Thoracic aorta (tissue), 2 donors: ENCODE data around the gene DNASE1L1. TPM values are rescaled to one million over a fixed set of nuclear protein-coding genes. Genes with fewer than 3 reads are reported as not detected.

ENCODE experiments used
- ATAC-seq: fragments of 150-250 bp; one replicate; pipeline ENCODE4 v1.8.0; 2017; ENCODE audit warnings: low read depth; ENCODE audit not compliant: insufficient number of reproducible peaks, low FRiP score
- DNase-seq: peaks from one replicate; pipeline ENCODE4 v3.0.0-alpha.2; 2020; ENCODE audit warnings: low spot score
- H3K27ac ChIP-seq, 2 donors: fragments of 200-600 bp; sonication (generic); 1 replicate in 1 of 2; 2 replicates in 1 of 2; pipeline ENCODE4 v1.5.1; 2016; ENCODE audit warnings: mild to moderate bottlenecking in 2 of 2, moderate library complexity in 2 of 2
- H3K27me3 ChIP-seq: fragments of 200-600 bp; sonication (generic); replicated peaks from 2 replicates; pipeline ENCODE4 v1.6.0; 2016; ENCODE audit warnings: mild to moderate bottlenecking; ENCODE audit not compliant: insufficient read depth
- H3K36me3 ChIP-seq: fragments of 200-600 bp; sonication (generic); one replicate; pipeline ENCODE4 v1.5.1; 2016
- H3K4me1 ChIP-seq, 2 donors: fragments of 200-600 bp; sonication (generic); 1 replicate in 1 of 2; 2 replicates in 1 of 2; pipeline versions ENCODE4 v1.5.1 to v1.6.0; 2016; ENCODE audit warnings: low read depth in 2 of 2, mild to moderate bottlenecking in 1 of 2; ENCODE audit not compliant: control insufficient read depth in 1 of 2
- H3K4me3 ChIP-seq: fragments of 200-600 bp; sonication (generic); 2 replicates; pipeline ENCODE4 v1.5.1; 2016; ENCODE audit warnings: mild to moderate bottlenecking
- H3K9me3 ChIP-seq: fragments of 200-600 bp; sonication (generic); 2 replicates; pipeline ENCODE4 v1.5.1; 2016
- total RNA-seq, 2 donors: library from RNA; depleted of rRNA; stranded (reverse); fragments of >200 nt; gene quantifications; one replicate each; pipeline versions ENCODE4 v1.1.0 to v1.2.3, GENCODE V29; 2016
- TF ChIP-seq, protein P1 (sequence below): fragments of 200-600 bp; sonication (generic); IDR thresholded peaks from one replicate; pipeline ENCODE4 v1.5.1; 2019; ENCODE audit warnings: antibody characterized with exemption

The DNASE1L1 gene
- total RNA-seq, 2 donors from 2014 or later: 39.9 to 41.8 TPM

DNA sequence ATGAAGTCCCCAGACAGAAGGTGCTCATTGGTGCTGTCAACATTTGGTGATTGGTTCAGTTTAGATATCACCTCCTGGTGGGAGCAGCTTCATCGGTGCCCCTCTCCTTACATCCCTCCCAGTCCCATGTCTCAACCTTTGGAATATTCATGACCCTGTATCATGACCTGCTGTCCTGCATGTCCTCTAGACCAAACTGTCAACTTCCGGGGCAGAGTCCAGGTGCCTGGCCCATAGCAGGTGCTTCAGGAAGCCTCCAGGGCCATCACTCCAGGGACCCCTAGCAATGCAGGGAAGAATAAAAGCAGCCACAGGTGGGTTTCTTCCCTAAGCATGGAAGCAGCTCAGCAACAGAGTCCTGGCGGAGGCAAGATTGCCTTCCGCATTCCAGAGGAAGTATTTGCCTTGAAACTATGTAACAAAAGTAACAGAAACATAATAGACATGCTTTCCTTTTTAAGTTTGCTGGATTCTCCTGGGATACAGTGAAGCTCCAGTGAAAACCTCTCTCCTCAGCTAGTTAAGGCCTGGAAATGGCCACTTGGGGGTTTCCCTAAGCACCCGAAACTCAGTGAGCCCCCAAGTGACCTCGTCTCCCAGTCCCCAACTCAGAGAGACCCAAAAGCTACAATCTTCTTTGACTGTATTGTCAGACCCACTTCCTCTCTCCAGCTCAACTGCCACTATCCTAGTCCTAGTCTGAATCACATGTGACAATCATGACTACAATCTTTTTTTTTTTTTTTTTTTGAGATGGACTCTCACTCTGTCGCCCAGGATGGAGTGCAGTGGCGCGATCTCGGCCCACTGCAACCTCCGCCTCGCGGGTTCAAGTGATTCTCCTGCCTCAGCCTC is 18.1 kb upstream of the DNASE1L1 start:
- Histone ChIP-seq H3K4me3 (peak overlapping the region; percentile 85), H3K9me3 (no peaks in the 10 kb centered on the region), H3K27ac (peak overlapping the region in 1 of 2 donors; percentile 44), H3K27me3 (no peaks in the 10 kb centered on the region), H3K4me1 (peaks cover 5 to 27% of the 10 kb centered on the region in 2 donors), H3K36me3 (no peaks in the 10 kb centered on the region)
- TF ChIP-seq, protein P1, sequence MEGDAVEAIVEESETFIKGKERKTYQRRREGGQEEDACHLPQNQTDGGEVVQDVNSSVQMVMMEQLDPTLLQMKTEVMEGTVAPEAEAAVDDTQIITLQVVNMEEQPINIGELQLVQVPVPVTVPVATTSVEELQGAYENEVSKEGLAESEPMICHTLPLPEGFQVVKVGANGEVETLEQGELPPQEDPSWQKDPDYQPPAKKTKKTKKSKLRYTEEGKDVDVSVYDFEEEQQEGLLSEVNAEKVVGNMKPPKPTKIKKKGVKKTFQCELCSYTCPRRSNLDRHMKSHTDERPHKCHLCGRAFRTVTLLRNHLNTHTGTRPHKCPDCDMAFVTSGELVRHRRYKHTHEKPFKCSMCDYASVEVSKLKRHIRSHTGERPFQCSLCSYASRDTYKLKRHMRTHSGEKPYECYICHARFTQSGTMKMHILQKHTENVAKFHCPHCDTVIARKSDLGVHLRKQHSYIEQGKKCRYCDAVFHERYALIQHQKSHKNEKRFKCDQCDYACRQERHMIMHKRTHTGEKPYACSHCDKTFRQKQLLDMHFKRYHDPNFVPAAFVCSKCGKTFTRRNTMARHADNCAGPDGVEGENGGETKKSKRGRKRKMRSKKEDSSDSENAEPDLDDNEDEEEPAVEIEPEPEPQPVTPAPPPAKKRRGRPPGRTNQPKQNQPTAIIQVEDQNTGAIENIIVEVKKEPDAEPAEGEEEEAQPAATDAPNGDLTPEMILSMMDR: no peak
- DNase-seq (no peak), ATAC-seq (no peak)

DNA sequence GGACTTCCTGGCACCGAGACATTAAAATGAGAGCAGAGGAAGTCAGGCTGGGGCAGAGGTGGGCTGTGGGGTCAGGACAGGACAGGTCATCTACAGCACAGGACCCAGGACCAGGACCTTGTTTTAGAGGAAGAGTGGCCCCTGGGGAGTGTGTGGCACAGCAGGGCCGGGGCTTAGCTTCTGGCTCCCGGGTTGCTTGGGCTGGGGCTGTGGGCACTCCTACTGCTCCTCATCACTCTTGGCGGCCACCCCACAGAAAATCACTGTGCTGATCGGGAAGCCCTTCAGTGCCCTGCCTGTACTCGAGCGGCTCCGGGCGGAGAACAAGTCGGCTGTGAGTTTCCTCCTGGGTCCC is 11.3 kb upstream of the DNASE1L1 start:
- DNase-seq (no peak), ATAC-seq (no peak)
- Histone ChIP-seq H3K27ac (no peak overlapping the region), H3K9me3 (no peaks in the 10 kb centered on the region), H3K36me3 (no peaks in the 10 kb centered on the region), H3K27me3 (no peaks in the 10 kb centered on the region), H3K4me3 (no peak overlapping the region), H3K4me1 (no peaks in the 10 kb centered on the region)
- TF ChIP-seq, protein P1: no peak

DNA sequence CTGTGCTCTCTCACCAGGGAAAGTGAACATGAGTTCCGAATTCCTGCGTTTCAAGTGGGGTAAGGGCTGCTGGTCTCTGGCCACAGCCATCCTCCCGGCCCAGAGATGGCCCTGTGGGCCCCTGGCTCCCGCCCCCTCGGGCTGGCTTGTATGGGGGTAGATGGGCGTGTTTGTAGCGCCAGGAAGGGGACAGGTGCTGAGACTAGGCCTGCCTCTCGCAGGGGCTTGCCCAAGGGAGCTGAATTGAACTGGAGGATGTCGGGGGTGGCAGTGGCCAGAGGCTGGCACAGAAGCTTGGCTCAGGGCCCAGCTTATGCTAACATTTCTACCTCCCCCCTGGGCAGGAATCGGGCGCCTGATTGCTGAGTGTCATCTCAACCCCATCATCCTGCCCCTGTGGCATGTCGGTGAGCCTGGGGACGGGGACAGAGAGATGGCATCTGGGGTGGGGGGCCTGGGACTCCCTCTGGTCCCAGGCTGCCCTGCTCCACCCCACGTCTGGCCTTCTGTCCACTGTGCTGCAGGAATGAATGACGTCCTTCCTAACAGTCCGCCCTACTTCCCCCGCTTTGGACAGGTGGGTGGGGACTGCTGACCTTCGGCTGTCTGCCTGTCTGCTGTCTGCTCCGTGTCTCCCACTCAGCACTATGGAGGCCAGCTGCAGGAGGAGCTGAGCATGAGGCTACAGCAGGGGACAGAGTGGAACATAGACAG is 10.8 kb upstream of the DNASE1L1 start:
- TF ChIP-seq, protein P1: no peak
- ATAC-seq: no peak
- no peaks in the 10 kb centered on the region for H3K4me1 ChIP-seq
- no peaks in the 10 kb centered on the region for H3K9me3 ChIP-seq
- H3K27me3 ChIP-seq: no peaks in the 10 kb centered on the region
- no peak overlapping the region for H3K4me3 ChIP-seq
- DNase-seq: no peak
- no peak overlapping the region for H3K27ac ChIP-seq
- no peaks in the 10 kb centered on the region for H3K36me3 ChIP-seq

DNA sequence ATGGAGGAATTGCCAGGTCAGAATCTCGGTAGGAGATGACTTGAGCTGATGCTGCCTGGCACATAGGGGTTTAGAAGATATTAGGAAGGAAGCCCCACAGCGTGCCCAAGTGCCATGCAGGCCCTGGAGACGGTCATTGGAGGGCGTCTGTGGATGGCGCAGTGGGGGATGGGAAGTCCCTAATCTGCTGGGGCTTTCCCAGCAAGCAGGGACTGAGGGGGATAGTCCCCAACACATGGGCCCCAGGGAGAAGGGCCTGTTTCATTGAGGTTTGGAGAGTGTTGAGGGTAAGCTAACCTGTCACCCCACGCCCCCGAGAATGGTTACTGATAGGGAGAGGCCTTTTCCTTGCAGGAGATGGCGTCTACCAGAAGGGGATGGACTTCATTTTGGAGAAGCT is 10.1 kb upstream of the DNASE1L1 start:
- H3K4me3 ChIP-seq: no peak overlapping the region
- no peaks in the 10 kb centered on the region for H3K4me1 ChIP-seq
- TF ChIP-seq, protein P1: no peak
- no peak overlapping the region for H3K27ac ChIP-seq
- no peak for ATAC-seq
- no peaks in the 10 kb centered on the region for H3K36me3 ChIP-seq
- H3K9me3 ChIP-seq: no peaks in the 10 kb centered on the region
- no peak for DNase-seq
- H3K27me3 ChIP-seq: no peaks in the 10 kb centered on the region

DNA sequence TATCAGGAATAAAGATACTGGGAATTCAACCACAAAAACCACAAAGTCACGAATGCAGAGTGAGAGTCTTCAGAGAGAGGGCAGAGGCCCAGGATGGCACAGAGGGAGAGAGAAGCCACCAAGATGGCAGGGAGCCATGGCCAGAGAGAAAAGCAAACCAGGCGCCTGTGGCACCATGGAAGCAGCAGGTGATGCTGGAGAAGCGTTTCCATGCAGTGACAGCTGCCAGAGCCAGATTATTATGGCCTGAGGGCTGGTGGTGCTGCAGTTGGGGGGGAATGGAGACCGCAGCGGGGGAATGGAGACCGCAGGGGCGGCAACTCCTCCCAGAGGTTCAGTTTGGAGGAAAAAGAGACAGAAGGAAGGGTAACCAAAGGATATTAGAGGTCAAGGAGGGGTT is 8.1 kb upstream of the DNASE1L1 start:
- ATAC-seq: no peak
- no peak for DNase-seq
- TF ChIP-seq, protein P1: no peak
- Histone ChIP-seq H3K4me3 (no peak overlapping the region), H3K9me3 (no peaks in the 10 kb centered on the region), H3K27ac (no peak overlapping the region), H3K36me3 (no peaks in the 10 kb centered on the region), H3K4me1 (peaks cover 0 to 9% of the 10 kb centered on the region in 2 donors), H3K27me3 (no peaks in the 10 kb centered on the region)
